Panc1 (cell line): Measurements from ENCODE around the gene STMP1. TPM values are rescaled to one million over a fixed set of nuclear protein-coding genes. Genes with fewer than 3 reads are reported as not detected.

Experiments
- ATAC-seq: fragments of 200-7000 bp; cut with Tn5 transposase; 2 replicates; pipeline ENCODE4 v1.9.1; 2020; ENCODE audit warnings: mild to moderate bottlenecking, moderate library complexity
- BruUV-seq: library from RNA; stranded (reverse); fragments of 400-500 nt; replicated peaks from 2 replicates; lab custom pipeline; 2021; lab: Mats Ljungman, UMichigan
- CTCF ChIA-PET: fragments of 300-600 bp; sonication (Branson Sonifier 250); formaldehyde crosslinking; loops from one replicate; lab custom pipeline; 2022; ENCODE audit warnings: antibody characterized with exemption; lab: Charles Lee
- POLR2A ChIA-PET: fragments of 300-600 bp; sonication (Branson Sonifier 250); formaldehyde crosslinking; loops from one replicate; lab custom pipeline; 2022; ENCODE audit warnings: antibody characterized with exemption; lab: Charles Lee
- DNase-seq: peaks from one replicate; pipeline ENCODE4 v3.0.0-alpha.2; 2010; ENCODE audit warnings: low read depth, low spot score
- H3K27ac ChIP-seq: 2 replicates; pipeline ENCODE4 v1.5.1; 2011; ENCODE audit warnings: mild to moderate bottlenecking, low read length, inconsistent platforms
- H3K27me3 ChIP-seq: fragments of 200-500 bp; sonication (Bioruptor generic); 2 replicates; pipeline ENCODE4 v1.6.0; 2014; ENCODE audit warnings: low read length, inconsistent platforms; ENCODE audit not compliant: control insufficient read depth, insufficient read depth
- H3K36me3 ChIP-seq: fragments of 200-500 bp; sonication (Bioruptor generic); 2 replicates; pipeline ENCODE4 v1.5.1; 2014; ENCODE audit warnings: inconsistent platforms, mild to moderate bottlenecking, low read length, moderate library complexity; ENCODE audit not compliant: control insufficient read depth, insufficient read depth
- H3K4me1 ChIP-seq: 2 replicates; pipeline ENCODE4 v1.5.1; 2011; ENCODE audit warnings: inconsistent platforms, mild to moderate bottlenecking, low read length, moderate library complexity; ENCODE audit not compliant: control insufficient read depth, insufficient read depth
- H3K4me3 ChIP-seq, 2 experiments: 2 replicates each; pipeline ENCODE4 v1.5.1; 2011 to 2012; ENCODE audit warnings: low read depth in 2 of 2, low read length in 2 of 2, mild to moderate bottlenecking in 2 of 2, inconsistent platforms in 1 of 2, moderate library complexity in 1 of 2
- H3K9me3 ChIP-seq: fragments of 200-500 bp; sonication (Bioruptor generic); 2 replicates; pipeline ENCODE4 v1.5.1; 2014; ENCODE audit warnings: low read depth, mild to moderate bottlenecking, inconsistent platforms, low read length, moderate library complexity; ENCODE audit not compliant: control insufficient read depth, insufficient read depth
- CTCF ChIP-seq: fragments of 450-650 bp; IDR thresholded peaks from 2 replicates; pipeline ENCODE4 v1.5.1; 2017; ENCODE audit warnings: mild to moderate bottlenecking
- POLR2AphosphoS5 ChIP-seq: IDR thresholded peaks from 2 replicates; pipeline ENCODE4 v1.6.1; 2012; ENCODE audit warnings: mild to moderate bottlenecking, low read depth, low read length, moderate library complexity
- REST ChIP-seq, 2 experiments: IDR thresholded peaks; 2 replicates each; pipeline ENCODE4 v1.6.1; 2011 to 2012; ENCODE audit warnings: low read depth in 2 of 2, control low read depth in 1 of 2, low read length in 1 of 2, mild to moderate bottlenecking in 1 of 2, moderate library complexity in 1 of 2; ENCODE audit not compliant: insufficient read depth in 1 of 2
- SIN3A ChIP-seq: IDR thresholded peaks from 2 replicates; pipeline ENCODE4 v1.6.1; 2012; ENCODE audit warnings: low read depth, mild to moderate bottlenecking, low read length, moderate library complexity, borderline replicate concordance; ENCODE audit not compliant: insufficient read depth
- TCF7L2 ChIP-seq: IDR thresholded peaks from 2 replicates; pipeline ENCODE4 v1.6.1; 2011; ENCODE audit warnings: mild to moderate bottlenecking, low read depth, low read length, inconsistent platforms
- in situ Hi-C: cut with HindIII; loops from 2 replicates; pipeline ENCODE4 v1.10.0; 2016; ENCODE audit warnings: low sequenced_read_pairs, low pct_unique_long_range_greater_than_20kb
- intact Hi-C: fragments of 100-400 bp; cut with micrococcal nuclease; formaldehyde crosslinking; loops from one replicate; pipeline ENCODE4 v1.10.0; 2022; ENCODE audit not compliant: unreplicated experiment
- total RNA-seq: library from RNA; stranded (reverse); gene quantifications from one replicate; pipeline ENCODE4 v1.2.1, GENCODE V29; 2021; ENCODE audit not compliant: unreplicated experiment

STMP1 gene
- total RNA-seq, 1 experiment from 2014 or later = 29.5 TPM

GRCh38 chr7:135662123-135662372 lies 266 bp upstream of the STMP1 start:
- H3K9me3 ChIP-seq = no peaks in the 10 kb centered on the region
- H3K4me3 ChIP-seq = peak overlapping the region; percentile 91 to 98
- H3K36me3 ChIP-seq = peaks cover 2% of the 10 kb centered on the region; the same call in 1 of the 2 replicates
- peak overlapping the region; percentile 84 for H3K27ac ChIP-seq
- ChIA-PET POLR2A (interaction anchor here (0.7 kb wide), 2 partner anchors 14 to 53 kb away, joined by 3 to 4 read pairs; no protein-coding TSS in a partner anchor), CTCF (interaction anchor here (1.1 kb wide), 1 partner anchor 17 kb away, joined by 5 read pairs; no protein-coding TSS in a partner anchor)
- ATAC-seq (no peak), DNase-seq (no peak)
- TF ChIP-seq POLR2AphosphoS5 (no peak; the same call in 1 of the 2 replicates), REST (IDR thresholded peaks at IDR 0.05; ENCODE audit: insufficient read depth in 1 of 2, low read depth in 2 of 2, low read length in 1 of 2) (no peak), TCF7L2 (no peak), CTCF (no peak), SIN3A (no peak)
- intact Hi-C loops = no loop called here
- no peaks in the 10 kb centered on the region for H3K27me3 ChIP-seq
- in situ Hi-C loops = loop anchor here (5.0 kb wide), 1 partner anchor 35 kb away; no protein-coding TSS in a partner anchor
- no TSS peak for BruUV-seq
- peaks cover 5% of the 10 kb centered on the region; the same call in 1 of the 2 replicates for H3K4me1 ChIP-seq

GRCh38 chr7:135664046-135664589 lies 1.8 kb downstream of the STMP1 start:
- intact Hi-C loops = no loop called here
- TF ChIP-seq CTCF (no peak), SIN3A (no peak), POLR2AphosphoS5 (no peak)
- BruUV-seq = no TSS peak
- Histone ChIP-seq H3K27me3 (no peaks in the 10 kb centered on the region), H3K4me3 (no peak overlapping the region; a peak in 1 of 4 replicates), H3K4me1 (peaks cover 5% of the 10 kb centered on the region; the same call in 1 of the 2 replicates), H3K27ac (no peak overlapping the region), H3K36me3 (peaks cover 2% of the 10 kb centered on the region; the same call in 1 of the 2 replicates), H3K9me3 (no peaks in the 10 kb centered on the region)
- DNase-seq (no peak), ATAC-seq (no peak)
- POLR2A ChIA-PET = no interaction called here
- CTCF ChIA-PET = no interaction called here
- in situ Hi-C loops = loop anchor here (5.0 kb wide), 1 partner anchor 37 kb away; no protein-coding TSS in a partner anchor
